ENCODE measurements around the gene CACNA1C.
A peak's percentile ranks its signal among the peaks of the same experiment; 100 is the strongest.

The CACNA1C gene

DNA sequence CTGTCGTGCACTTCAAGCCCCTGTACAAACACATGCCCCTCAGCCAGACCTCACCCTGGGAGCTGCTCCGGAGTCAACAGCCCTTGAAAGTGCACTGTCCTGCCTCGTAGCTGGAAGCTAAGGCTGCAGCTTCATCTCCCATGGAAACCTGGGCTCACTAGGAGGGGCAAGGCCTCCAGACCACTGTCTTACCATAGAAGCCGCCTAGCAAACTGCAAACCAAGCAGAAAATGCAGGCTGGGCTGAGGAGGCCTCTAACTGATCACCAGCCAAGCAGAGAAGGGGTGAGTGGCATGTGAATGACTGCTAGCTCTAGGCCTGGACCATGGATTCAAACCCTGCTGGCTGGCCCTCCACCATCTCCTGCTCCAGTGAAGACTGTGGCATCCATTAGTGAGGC lies 340.2 kb downstream of the CACNA1C start:
- DNase-seq (ENCODE audit: low spot score) = no peak

GRCh38 chr12:2393996-2394395 lies 341.2 kb downstream of the CACNA1C start:
- no peak for DNase-seq (ENCODE audit: low spot score)

- peak; percentile 72 for DNase-seq (ENCODE audit: low spot score)
Measured at GRCh38 chr12:2395354-2395977, 342.7 kb downstream of the CACNA1C start.

- DNase-seq (ENCODE audit: low spot score) = no peak
Measured at GRCh38 chr12:2396448-2396871, 343.7 kb downstream of the CACNA1C start.

DNA sequence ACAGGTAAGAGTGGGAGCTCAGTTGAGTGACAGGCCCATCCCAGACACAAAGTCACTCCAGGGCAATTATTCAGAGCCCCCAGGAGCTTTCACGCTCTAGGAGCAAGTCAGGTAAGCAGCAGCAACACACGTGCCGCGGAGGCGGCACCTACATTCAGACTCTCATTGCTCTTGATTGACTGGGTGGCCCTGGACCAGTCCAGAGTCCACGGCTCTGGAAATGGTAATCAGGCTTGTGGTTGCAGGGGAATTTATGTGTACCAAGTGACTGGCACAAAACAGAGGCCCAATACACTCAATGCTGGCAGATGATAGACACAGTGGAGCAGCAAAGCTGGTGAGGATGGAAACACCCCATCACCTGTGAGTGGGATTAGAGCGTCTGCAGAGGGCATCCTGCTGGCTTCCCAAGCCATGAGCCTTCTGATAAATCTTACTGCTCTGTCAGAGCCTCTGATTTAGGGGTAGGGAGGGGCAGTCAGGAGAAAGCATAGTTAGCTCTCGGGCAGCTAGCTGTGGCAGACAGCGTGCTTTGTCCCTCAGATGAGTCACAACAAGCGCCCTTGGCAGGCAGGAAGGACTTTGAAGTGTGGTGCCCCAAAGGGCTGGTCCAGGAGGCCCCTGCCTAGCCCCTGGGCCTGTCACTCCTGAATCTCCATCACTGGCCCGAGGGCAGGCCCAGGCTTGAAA lies 344.7 kb downstream of the CACNA1C start:
- no peak for DNase-seq (ENCODE audit: low spot score)

GRCh38 chr12:2401040-2401439 lies 348.3 kb downstream of the CACNA1C start:
- DNase-seq (ENCODE audit: low spot score) = no peak

- no peak for DNase-seq (ENCODE audit: low spot score)
Measured at GRCh38 chr12:2402073-2402579, 349.3 kb downstream of the CACNA1C start.

- DNase-seq (ENCODE audit: low spot score) = no peak
Measured at GRCh38 chr12:2403221-2403976, 350.6 kb downstream of the CACNA1C start.

- no peak for DNase-seq (ENCODE audit: low spot score)
Measured at GRCh38 chr12:2405039-2405438, 352.3 kb downstream of the CACNA1C start.

- DNase-seq (ENCODE audit: low spot score) = no peak
Measured at GRCh38 chr12:2406903-2407302, 354.1 kb downstream of the CACNA1C start.

GRCh38 chr12:2408262-2408661 lies 355.5 kb downstream of the CACNA1C start:
- no peak for DNase-seq (ENCODE audit: low spot score)

GRCh38 chr12:2409656-2410265 lies 357.0 kb downstream of the CACNA1C start:
- no peak for DNase-seq (ENCODE audit: low spot score)

DNA sequence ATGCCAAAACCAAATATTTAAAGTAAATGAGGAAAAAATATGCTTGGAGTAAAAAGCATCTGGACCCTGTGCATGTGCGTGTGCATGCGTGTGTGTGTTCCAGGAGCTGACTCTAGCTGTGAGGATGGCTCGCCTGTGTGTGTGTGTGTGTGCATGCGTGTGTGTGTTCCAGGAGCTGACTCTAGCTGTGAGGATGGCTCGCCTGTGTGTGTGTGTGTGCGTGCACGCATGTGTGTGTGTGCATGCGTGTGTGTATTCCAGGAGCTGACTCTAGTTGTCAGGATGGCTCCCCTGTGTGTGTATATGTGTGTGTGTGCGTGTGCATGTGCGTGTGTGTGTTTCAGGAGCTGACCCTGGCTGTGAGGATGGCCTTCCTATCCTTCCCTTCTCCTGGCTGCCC lies 357.7 kb downstream of the CACNA1C start:
- DNase-seq (ENCODE audit: low spot score) = no peak

DNA sequence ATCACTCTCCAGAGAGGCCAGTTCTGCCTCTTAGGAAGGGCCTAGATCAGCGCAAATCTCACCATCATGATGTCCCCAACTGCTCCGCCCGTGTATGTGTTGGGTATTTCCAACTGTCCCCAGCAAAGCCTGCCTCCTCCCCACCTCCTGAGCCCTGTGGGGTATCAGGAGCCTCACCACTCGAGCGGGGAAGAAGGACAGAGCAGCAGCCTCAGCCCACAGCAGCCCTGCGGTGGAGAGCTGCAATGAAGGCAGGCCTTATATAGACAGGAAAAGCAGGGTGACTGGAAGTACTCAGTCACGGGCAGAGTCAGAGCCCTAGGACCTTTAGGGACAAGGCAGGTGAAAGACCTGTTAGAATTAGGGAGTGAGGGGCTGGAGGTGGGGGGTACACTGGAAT lies 358.2 kb downstream of the CACNA1C start:
- no peak for DNase-seq (ENCODE audit: low spot score)

DNA sequence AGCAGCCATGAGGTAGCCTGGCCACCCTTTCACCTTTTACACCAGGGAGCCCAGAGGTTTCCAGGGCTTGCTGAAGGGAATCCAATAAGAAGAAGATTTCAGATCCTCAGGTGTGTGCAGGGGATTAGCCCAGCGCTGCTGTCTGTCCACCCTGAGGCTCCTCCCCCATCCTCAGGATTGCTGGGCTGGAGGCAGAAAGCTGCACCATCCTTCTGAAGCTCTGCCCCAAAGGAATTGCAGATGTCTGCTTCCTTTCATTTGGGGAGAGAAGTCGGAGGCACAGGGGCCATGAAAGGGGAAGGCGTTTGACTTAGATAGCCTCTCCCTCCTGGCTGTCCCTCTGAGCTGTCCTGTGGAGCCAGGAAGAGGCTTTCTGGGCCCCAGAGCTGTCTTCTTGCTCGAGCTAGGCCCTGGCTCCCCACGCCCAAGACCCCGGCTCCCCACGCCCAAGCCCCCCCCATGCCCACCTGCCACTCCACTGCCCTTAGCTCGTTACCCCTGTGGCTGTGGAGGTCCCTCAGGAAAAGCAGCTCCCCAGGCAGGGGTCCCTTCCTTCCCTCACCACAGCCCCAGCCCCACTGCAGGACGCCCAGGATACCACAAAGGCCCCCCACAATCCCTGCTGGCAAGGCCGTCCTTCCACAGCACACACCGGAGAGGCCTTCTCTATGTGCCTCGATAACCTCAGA lies 359.0 kb downstream of the CACNA1C start:
- DNase-seq (ENCODE audit: low spot score) = no peak

GRCh38 chr12:2412305-2412643 lies 359.5 kb downstream of the CACNA1C start:
- DNase-seq (ENCODE audit: low spot score) = no peak

DNA sequence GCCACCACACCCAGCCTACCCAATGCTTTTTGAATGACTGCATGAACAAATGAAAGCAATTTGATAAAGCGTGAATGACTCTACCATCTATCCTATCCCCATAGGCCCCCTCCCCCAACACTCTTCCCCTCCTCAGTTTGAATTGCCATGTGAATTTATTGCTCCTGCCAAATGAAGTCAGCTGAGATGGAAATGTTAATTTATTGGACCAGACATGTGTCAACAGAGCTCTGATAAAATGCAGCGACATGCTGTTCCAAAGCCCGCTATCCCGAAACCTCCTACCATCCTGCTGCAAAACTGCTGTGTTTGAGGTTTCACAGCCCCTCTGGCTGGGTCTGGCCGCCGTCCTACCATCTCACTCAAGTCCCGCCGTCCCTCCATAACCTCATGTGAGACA lies 360.5 kb downstream of the CACNA1C start:
- DNase-seq (ENCODE audit: low spot score) = no peak

- no peak for DNase-seq (ENCODE audit: low spot score)
Measured at GRCh38 chr12:2413999-2414792, 361.4 kb downstream of the CACNA1C start.

- no peak for DNase-seq (ENCODE audit: low spot score)
Measured at GRCh38 chr12:2414810-2415567, 362.2 kb downstream of the CACNA1C start.

- DNase-seq (ENCODE audit: low spot score) = no peak
Measured at GRCh38 chr12:2415568-2415944, 362.8 kb downstream of the CACNA1C start.

GRCh38 chr12:2416158-2416557 lies 363.4 kb downstream of the CACNA1C start:
- no peak for DNase-seq (ENCODE audit: low spot score)

Data from HuH-7.5 (cell line).